Measurements from ENCODE around the gene AGK.

Gene AGK

DNA sequence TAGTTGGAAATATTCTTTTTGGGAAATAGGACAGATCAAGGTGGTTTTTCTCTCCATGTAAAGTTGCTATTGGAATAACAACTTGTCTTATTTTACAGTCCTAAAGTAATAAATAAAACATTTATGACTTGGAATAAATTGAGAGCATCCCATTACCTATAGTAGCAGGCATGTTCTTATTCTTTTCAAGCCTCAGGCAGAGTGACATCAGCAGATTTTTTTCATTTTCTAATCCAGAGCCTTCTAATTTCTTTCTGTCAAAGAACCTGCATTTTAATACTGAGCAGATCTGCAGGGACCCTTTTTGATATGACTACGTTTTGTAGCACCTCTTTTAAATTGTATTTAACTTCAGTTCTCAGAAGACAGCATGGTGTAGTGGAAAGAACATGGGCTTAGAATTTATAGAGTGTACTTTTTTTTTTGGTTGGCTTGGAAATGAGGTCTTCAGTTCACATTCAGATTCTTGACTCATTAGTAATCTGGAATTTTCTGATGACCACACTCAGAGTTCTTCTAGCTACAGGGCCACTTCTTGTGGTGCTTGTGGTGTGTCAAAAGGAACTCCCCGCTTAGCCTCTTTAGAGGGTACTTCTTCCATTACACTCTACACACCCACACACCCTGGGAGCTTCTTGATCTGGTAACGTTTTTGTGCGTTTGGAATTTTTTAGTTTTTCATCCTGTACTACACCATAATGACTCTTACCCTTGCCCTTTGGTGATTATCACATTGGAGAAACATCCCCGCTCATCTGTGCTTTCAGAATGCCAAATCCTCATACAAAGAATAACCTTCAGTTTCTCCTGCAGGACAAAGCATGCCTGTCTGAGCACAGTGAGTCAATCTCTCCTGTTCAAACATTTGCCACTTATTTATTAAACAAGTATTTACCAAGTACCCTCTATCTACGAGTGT is 34.6 kb downstream of the AGK start:
- in situ Hi-C loops (cut with HindIII; ENCODE audit: low sequenced_read_pairs): no loop called here

DNA sequence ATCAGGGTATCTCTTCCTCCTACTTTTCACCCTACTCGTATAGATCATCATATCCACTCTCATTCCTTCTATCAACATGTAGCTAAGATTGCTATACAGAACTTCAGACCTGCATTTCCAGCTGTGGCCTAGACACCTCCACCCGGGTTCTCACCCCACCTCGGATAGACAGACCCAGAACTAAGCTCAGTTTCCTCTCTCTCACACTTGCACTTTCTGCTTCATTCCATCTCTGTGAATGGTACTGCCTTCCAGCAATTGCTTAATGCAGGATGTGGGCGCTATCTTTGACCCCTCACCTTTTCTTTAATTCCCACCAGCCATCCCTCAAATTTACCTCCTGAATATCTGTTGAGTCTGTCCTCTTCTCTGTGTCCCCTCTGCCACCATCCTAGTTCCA is 35.7 kb downstream of the AGK start:
- in situ Hi-C loops (cut with HindIII; ENCODE audit: low sequenced_read_pairs): no loop called here

DNA sequence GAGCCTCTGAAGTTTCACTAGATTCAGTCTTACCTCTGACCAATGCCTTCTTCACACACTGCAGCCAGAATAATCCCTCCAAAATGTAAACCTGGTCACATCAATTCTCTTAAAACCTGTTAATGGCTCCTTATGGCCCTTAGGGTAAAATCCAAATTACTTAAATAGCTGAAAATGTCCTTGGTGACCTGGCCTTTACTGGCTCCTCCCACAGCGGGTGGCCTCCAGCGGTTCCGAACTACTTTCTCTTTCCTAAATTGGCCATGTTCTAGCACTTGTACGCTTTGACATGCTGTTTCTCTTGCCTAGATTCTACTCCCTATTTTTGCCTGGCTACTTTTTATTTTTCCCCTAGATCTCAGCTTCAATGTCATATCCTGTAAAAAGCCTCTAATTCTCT is 36.1 kb downstream of the AGK start:
- in situ Hi-C loops (cut with HindIII; ENCODE audit: low sequenced_read_pairs): no loop called here

DNA sequence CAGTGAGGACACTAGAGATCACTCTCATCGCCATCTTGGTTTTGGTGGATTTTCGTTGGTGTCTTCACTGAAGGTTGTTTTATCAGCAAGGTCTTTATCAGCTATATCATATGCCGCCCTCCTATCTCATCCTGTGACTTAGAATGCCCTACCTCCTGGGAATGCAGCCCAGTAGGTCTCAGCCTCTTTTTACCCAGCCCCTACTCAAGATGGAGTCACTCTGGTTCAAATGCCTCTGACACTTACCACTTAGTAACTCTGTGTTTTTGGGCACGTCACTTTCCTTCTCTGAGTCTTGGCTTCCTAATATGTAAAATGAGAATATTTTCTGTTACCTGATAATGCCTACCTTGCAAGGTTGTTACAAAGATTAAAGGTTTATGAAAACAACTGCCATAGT is 37.7 kb downstream of the AGK start:
- in situ Hi-C loops (cut with HindIII; ENCODE audit: low sequenced_read_pairs): no loop called here

DNA sequence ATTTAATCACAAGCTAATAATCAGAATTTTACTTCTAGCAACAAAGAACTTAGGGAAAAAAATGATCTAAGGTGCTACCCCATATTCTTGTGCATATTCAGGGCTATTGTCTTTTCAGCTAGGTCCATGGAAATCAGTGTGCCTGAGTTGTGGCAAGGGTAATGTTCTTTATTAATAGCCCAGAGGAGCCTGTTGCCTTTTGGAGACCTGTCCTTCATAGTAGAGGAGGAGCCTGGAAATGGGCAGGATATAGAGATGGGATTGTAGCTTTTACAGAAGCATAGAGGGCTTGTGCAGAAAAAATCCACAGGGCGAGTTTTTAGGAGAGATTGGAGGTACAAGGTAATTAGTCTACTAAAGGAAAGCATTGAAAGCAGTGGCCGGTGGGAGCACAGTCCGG is 38.9 kb downstream of the AGK start:
- in situ Hi-C loops (cut with HindIII; ENCODE audit: low sequenced_read_pairs): no loop called here

DNA sequence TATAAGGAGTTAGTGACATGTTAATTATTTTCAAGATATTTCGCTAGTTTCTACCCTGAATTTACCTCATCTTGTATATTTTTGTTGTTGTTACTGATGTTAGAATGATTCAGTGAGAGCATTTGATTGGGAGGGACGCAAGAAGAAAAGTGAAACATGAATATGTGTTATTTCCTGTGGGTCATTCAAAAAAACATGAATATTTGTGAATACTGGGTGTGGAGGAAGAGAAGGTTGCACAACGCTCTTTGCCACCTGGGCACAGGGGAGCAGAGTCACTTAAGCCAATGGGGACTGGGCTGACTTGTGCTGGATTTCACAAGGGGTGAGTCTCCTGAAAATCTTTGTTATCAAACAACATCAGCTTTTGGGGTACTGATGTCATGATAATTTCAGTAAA is 39.5 kb downstream of the AGK start:
- in situ Hi-C loops (cut with HindIII; ENCODE audit: low sequenced_read_pairs): no loop called here

DNA sequence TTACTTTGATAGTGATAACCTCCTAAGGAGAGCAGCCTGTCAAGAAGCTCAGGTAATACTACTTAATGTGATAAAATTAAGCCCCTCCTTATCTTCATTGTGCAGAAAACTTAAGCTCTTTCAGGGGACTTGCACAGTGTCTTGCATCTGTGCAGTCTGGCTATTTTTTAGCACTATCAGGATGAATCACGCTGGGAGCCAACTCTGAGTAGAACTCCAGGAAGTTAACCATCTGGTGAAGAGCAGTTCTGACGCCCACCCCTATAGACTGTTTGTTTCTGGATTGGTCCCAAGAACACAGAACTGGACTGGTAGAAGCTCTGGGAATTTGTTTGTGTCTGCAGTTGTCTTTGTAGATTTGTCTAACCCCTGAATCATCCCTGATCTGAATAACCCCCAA is 41.9 kb downstream of the AGK start:
- in situ Hi-C loops (cut with HindIII; ENCODE audit: low sequenced_read_pairs): no loop called here

DNA sequence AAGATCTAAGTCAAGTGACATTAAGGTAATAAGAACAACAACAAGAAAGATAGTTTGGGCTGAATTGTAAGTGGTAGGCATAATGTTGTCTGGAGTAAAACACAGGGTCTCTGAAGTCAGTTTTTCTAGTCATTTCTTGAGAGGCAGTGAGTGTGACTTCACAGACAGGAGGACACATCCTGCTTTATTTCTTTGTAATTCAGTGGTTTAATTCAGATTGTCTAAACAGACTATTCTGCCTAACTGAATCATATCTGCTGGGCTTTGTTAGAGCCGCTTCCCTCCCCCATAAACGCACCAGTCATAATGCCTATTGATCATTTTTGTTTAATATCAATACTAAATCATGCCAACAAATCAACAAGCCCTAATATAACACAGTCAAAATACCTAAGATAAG is 46.8 kb downstream of the AGK start:
- in situ Hi-C loops (cut with HindIII; ENCODE audit: low sequenced_read_pairs): no loop called here

DNA sequence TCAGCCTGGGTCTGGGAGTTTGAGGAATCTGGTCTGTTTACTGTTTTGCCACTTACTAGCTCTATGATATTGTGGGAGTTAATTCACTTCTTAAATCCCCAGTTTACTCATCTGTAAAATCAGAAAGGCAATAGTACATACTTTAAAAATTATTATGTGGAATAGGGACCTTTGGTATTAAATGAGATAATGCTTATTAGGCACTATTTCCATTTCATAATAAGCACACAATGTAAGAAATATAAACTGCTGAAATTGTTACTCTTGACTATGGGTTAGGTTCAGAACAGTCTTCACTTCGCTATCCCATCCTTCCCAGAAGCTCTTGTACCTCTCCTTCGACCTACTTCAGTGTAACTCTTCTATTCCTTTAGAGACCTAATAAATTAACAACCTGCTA is 47.2 kb downstream of the AGK start:
- in situ Hi-C loops (cut with HindIII; ENCODE audit: low sequenced_read_pairs): no loop called here

DNA sequence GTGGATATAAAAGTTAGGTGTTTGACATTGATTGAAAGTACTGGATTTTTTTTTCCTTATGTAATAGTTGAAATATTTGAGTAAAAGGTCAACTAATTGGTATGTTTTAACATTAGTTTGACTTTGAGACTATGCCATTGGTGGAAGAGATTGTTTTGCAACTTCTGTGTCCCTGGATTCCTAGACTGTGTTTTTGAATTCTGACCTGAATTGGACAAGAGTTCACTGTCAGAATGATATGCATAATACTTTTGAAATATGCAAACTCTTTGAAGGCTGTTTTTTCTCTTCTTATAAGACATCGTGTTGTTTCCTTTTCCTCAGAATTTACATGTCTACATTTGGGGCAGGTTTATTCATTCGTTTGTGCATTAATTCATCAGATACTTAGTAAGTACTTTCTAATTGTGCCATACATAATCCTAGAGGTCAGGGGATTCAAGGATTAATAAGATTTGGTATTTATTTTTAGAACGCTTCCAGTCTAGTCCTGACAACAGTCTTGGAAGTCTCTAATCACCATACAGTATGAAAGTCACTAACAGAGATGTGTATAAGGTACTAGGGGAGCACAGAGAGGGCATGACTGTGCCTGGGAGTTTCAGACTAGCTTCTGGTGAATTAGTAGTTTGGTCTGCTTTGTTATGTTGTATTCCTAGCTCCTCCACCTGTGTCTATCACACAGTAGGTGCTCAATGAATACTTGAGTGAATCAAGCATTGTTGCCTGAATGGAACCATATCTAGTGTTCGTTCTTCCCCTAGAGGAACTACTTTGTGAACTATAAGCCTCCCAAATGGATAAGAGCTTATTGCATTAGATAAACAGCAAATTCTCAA is 49.2 kb downstream of the AGK start:
- in situ Hi-C loops (cut with HindIII; ENCODE audit: low sequenced_read_pairs): no loop called here

DNA sequence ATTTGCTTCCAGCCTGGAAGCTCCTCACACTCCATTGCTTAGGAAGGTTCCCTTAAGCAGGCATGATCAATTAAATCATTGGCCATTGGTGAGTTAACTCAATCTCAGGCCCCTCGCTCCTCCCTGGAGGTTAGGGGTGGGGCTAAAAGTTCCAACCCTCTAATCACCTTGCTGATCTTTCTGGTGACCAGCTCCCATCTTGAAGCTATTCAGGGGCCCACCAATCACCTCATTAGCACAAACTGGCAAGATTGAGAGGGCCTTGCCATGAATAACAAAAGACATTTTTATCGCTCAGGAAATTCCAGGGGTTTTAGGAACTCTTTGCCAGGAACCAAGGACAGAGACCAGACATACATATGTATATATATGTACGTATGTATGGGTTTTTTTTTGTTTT is 58.4 kb downstream of the AGK start:
- in situ Hi-C loops (cut with HindIII; ENCODE audit: low sequenced_read_pairs): no loop called here

DNA sequence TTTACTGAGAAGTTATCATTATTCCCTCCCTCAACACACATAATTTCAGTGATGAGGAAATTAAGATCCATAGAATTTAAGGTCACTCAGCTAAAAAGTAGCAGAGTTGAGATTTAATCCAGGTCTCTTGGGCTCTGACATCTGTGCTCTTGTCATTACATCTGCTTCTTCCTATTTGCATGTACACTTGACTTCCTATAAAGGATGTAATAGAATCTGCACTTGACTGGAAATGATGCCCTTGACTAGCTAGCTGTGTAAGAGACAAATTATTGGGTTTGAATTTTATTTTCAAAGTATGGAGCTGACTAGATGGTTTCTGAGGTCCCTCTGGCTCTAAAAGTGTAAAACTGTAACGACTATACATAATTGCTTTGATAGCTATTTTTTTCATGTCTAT is 59.5 kb downstream of the AGK start:
- in situ Hi-C loops (cut with HindIII; ENCODE audit: low sequenced_read_pairs): no loop called here

DNA sequence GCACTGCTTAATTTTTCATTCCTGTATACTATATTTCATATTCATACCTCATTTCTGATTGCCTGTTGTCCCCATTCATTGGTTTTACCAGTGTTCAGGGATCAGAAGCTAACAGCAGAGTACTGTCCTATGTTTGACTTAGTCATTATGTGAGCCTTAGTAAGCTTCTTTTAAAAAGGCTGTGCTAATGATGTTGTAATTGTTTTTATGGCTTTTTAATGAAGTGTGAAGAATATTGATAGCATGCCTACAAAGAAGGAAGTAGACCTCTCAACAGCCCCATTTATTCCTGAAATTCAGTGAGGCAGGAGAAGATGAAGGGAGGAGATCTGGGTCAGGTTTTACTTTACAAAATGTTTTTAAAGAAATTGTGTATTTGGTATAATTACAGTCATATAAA is 61.7 kb downstream of the AGK start:
- in situ Hi-C loops (cut with HindIII; ENCODE audit: low sequenced_read_pairs): no loop called here

DNA sequence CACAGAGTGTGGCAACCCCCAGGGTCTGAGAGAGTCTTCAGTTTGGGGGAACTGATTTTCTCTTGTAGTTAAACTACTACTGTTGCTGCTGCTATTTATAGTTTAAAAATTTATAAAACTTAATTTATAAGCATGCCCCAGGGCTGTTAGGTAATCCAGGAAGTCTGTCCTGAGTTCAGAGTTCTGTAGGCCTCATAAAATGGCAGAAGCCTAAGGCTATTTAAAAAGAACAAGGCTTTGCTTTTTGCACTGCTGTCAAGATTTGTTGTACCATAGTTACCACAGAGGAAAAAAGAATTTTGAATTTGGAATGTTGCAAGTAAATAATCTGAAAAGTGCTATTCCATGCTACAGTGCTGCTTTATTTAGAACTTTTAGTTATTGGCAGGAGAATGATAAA is 66.1 kb downstream of the AGK start:
- in situ Hi-C loops (cut with HindIII; ENCODE audit: low sequenced_read_pairs): no loop called here

DNA sequence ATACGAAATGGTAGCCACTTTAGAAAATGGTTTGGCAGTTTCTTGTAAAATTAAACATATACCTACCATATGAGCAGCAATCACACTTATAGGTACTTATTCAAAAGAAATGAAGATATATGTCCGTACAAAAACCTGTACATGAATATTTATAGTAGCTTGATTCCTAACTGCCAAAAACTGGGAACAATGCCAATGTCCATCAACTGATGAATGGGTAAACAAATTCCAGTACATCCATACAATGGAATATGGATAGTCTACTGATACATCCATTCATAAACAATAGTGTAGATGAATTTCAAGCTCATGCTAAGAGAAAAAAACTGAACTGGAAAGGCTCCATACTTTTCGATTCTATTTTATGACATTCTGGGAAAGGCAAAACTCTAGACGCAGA is 68.5 kb downstream of the AGK start:
- in situ Hi-C loops (cut with HindIII; ENCODE audit: low sequenced_read_pairs): no loop called here

DNA sequence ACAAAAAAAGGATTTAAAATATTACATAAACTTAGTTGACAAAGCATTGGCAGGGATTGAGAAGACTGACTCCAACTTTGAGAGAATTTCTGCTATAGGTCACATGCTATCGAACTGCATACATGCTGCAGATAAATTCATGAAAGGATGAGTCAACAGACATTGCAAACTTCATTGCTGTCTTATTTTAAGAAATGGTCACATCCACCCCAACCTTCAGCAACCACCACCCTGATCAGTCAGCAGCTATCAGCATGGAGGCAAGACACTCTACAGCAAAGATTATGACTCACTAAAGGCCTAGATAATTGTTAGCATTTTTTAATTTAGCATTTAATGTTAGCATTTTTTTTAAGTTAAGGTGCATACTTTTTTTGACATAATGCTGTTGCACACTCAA is 73.6 kb downstream of the AGK start:
- in situ Hi-C loops (cut with HindIII; ENCODE audit: low sequenced_read_pairs): no loop called here

DNA sequence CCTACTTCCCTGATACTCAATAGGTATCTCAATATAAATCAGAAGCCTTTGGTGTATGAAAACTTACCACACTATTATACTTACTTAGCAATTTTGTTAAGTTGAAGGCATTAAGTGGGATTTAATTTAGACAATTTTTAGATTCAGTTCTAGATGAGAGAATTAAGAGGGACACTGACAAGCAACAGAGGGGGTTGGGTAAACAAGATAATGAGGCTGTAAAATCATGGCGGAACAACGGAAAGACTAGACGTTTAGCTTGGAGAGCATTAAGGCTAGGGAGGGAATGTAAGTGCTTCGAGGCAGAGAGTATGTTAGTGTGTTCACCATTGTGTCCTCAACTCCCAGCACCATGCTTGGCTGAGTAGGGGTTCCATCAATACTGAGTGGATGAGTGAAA is 79.4 kb downstream of the AGK start:
- in situ Hi-C loops (cut with HindIII; ENCODE audit: low sequenced_read_pairs): no loop called here

DNA sequence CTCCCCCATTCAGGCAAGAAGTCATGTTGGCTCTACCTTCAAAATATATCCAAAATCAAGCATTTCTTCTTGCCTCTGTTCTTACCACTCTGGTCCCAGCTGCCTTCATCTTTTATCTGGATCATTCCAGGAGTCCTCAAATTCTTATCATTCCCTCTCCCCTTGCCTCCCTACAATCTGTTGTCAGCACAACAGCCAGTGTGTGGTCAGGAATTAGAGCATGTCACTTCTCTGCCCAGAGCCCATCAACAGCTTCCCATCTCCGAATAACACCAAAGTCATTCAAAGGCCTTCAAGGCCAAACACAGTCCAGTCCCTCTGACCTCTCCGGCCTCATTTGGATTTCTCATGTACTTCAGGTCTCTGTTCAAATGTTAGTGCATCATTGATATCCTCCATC is 80.3 kb downstream of the AGK start:
- in situ Hi-C loops (cut with HindIII; ENCODE audit: low sequenced_read_pairs): no loop called here

DNA sequence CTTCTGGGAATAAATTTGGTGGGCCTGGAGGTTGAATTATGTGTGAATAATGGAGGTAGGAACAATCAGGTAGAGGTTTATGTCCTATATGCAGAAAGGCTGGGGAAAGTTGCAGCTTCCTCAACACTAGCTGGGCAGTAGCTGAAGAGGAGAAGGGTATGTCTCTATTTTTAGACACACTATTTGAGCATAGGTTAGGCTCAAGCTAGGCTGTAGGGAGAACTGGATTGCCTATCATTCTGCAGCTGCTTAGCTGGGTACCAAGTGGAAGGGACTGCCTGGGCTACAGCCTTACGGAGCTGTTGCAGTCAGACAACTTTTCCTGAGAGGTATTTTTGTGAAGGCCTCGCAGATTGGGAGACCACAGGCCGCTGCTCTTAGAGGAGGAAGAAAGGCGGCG is 82.9 kb downstream of the AGK start:
- in situ Hi-C loops (cut with HindIII; ENCODE audit: low sequenced_read_pairs): no loop called here

DNA sequence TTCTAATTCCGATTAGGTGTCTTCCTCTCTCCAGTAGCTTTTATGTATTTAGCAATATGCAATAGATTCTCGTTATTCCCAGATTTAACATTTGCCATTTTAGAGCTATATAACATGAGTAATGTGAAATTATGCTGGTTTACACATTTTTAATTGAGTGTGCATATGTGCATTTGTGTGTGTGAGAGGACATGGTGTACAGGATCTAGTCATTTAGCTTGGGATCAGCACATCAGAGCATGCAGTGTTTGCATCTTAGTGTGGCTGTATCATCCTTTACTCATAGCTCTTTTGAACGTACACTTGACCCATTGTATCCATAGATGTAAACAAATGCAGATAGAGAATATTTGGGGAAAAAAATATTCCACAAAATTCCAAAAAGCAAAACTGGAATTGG is 84.8 kb downstream of the AGK start:
- in situ Hi-C loops (cut with HindIII; ENCODE audit: low sequenced_read_pairs): no loop called here

DNA sequence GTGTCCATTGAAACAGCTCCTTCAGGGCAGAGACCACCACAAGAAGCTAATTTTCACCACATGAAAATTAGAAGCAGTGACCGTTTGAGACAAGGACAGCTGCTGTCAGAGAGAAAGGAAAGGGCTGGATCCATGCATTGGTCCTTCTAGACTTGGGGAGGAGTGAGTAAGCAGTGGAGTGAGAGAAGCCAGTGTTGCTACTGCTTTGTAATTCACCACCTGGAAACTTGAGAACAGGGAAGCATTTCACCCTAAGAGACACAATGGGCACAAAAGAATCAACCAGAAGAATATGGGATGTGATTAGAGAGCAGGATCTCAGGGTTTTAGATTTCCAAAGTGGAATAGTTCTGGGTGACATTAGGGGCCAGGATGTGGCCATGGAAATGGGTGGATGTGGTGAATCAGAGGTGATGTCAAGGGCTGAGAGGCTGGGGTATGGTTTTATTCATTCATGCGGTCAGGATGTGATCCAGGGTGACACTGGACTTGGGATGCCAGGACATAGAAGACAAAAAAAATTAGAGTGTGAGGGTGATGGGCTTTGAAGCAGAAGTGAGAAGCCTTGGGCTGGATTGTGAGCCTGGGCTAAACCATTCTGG is 89.1 kb downstream of the AGK start:
- in situ Hi-C loops (cut with HindIII; ENCODE audit: low sequenced_read_pairs): no loop called here

DNA sequence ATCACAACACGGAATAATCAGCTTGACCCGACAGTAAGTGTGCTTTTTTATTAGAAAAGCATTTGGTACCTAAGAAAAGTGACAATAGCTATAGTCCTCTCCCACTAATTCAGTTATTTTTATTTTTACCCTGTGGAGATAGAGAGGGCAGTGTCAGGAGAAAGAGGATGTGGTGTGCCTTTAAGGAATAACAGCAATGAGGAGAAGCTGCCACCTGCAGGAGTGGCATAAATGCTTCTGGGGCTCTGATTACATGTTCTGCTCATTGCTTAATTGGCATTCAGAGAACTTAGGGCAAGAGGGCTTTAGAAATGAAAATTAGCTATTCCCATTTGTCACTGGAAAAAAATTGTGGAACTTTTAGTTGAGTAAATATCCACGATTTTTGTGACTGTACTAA is 90.7 kb downstream of the AGK start:
- in situ Hi-C loops (cut with HindIII; ENCODE audit: low sequenced_read_pairs): no loop called here
